ENCODE results near the gene CEP112.
A peak's percentile ranks its signal among the peaks of the same experiment; 100 is the strongest.
"Not testable (repeated sequence)": the region's sequence is repeated elsewhere in the genome, so short reads cannot be mapped to it uniquely, and the experiment has no call there.

Gene CEP112

GRCh38 chr17:65782104-65782706 is 409.7 kb downstream of the CEP112 start:
- DNase-seq (ENCODE audit: low read depth), result not testable (repeated sequence)

- no peak for DNase-seq (ENCODE audit: low read depth)
Observed at GRCh38 chr17:65780111-65780510, 411.8 kb downstream of the CEP112 start.

GRCh38 chr17:65776890-65777289 is 415.0 kb downstream of the CEP112 start:
- DNase-seq (ENCODE audit: low read depth), result no peak

- no peak for DNase-seq (ENCODE audit: low read depth)
Observed at GRCh38 chr17:65774787-65775186, 417.1 kb downstream of the CEP112 start.

- DNase-seq (ENCODE audit: low read depth), result no peak
Observed at GRCh38 chr17:65772989-65773388, 418.9 kb downstream of the CEP112 start.

GRCh38 chr17:65771704-65772103 is 420.2 kb downstream of the CEP112 start:
- DNase-seq (ENCODE audit: low read depth), result no peak

GRCh38 chr17:65763786-65764185 is 428.1 kb downstream of the CEP112 start:
- no peak for DNase-seq (ENCODE audit: low read depth)

- DNase-seq (ENCODE audit: low read depth), result no peak
Observed at GRCh38 chr17:65762973-65763372, 429.0 kb downstream of the CEP112 start.

- no peak for DNase-seq (ENCODE audit: low read depth)
Observed at GRCh38 chr17:65759532-65759931, 432.4 kb downstream of the CEP112 start.

GRCh38 chr17:65756760-65757159 is 435.2 kb downstream of the CEP112 start:
- no peak for DNase-seq (ENCODE audit: low read depth)

- DNase-seq (ENCODE audit: low read depth), result no peak
Observed at GRCh38 chr17:65755799-65756198, 436.1 kb downstream of the CEP112 start.

- DNase-seq (ENCODE audit: low read depth), result no peak
Observed at GRCh38 chr17:65754630-65755029, 437.3 kb downstream of the CEP112 start.

GRCh38 chr17:65754081-65754480 is 437.9 kb downstream of the CEP112 start:
- no peak for DNase-seq (ENCODE audit: low read depth)

GRCh38 chr17:65753348-65753747 is 438.6 kb downstream of the CEP112 start:
- no peak for DNase-seq (ENCODE audit: low read depth)

- DNase-seq (ENCODE audit: low read depth), result no peak
Observed at GRCh38 chr17:65751263-65751662, 440.7 kb downstream of the CEP112 start.

GRCh38 chr17:65750631-65751115 is 441.3 kb downstream of the CEP112 start:
- peak; percentile 7 for DNase-seq (ENCODE audit: low read depth)

GRCh38 chr17:65750166-65750565 is 441.8 kb downstream of the CEP112 start:
- no peak for DNase-seq (ENCODE audit: low read depth)

- no peak for DNase-seq (ENCODE audit: low read depth)
Observed at GRCh38 chr17:65749479-65749878, 442.5 kb downstream of the CEP112 start.

- no peak for DNase-seq (ENCODE audit: low read depth)
Observed at GRCh38 chr17:65745241-65745640, 446.7 kb downstream of the CEP112 start.

- DNase-seq (ENCODE audit: low read depth), result no peak
Observed at GRCh38 chr17:65743308-65743655, 448.7 kb downstream of the CEP112 start.

GRCh38 chr17:65742403-65743307 is 449.3 kb downstream of the CEP112 start:
- no peak for DNase-seq (ENCODE audit: low read depth)

GRCh38 chr17:65741710-65742109 is 450.2 kb downstream of the CEP112 start:
- DNase-seq (ENCODE audit: low read depth), result no peak

GRCh38 chr17:65739034-65739433 is 452.9 kb downstream of the CEP112 start:
- DNase-seq (ENCODE audit: low read depth), result no peak

Data from activated gamma-delta T cell treated with anti-CD3 and anti-CD28 coated beads, Interleukin-2, amount 50 U/mL, for 16 hours (primary cell).